HCT116 (cell line): ENCODE measurements around the gene DYNLRB1. TPM values are rescaled to one million over a fixed set of nuclear protein-coding genes. Genes with fewer than 3 reads are reported as not detected.

Experiments
- ATAC-seq: fragments of 200-7000 bp; cut with Tn5 transposase; 2 replicates; pipeline ENCODE4 v1.9.1; 2020; ENCODE audit warnings: mild to moderate bottlenecking, moderate library complexity
- BruUV-seq: library from RNA; stranded (reverse); fragments of 400-500 nt; replicated peaks from 2 replicates; lab custom pipeline; 2021; lab: Mats Ljungman, UMichigan
- CTCF ChIA-PET: fragments of 300-600 bp; sonication (Branson Sonifier 250); formaldehyde crosslinking; loops from one replicate; lab custom pipeline; 2021; ENCODE audit warnings: antibody characterized with exemption; lab: Charles Lee
- POLR2A ChIA-PET: fragments of 300-600, 350-600 bp; sonication (Branson Sonifier 250); formaldehyde crosslinking; loops from one replicate; lab custom pipeline; 2021; ENCODE audit warnings: antibody characterized with exemption; lab: Charles Lee
- RAD21 ChIA-PET, 2 experiments: fragments of 300-600 bp; sonication (Branson Sonifier 250); formaldehyde crosslinking; loops; one replicate each; lab custom pipeline; 2023; ENCODE audit warnings: low total read pairs in 2 of 2; ENCODE audit not compliant: uncharacterized antibody in 2 of 2, unreplicated experiment in 2 of 2, low non-redundant PET in 1 of 2; lab: Charles Lee
- DNase-seq: peaks from one replicate; pipeline ENCODE4 v3.0.0-alpha.2; 2010; ENCODE audit warnings: low read depth, low spot score
- H2AFZ ChIP-seq: fragments of 200-600 bp; shearing (Covaris generic), sonication (generic); 2 replicates; pipeline ENCODE4 v1.6.1; 2017; ENCODE audit warnings: low read depth, mixed run types, mixed read lengths, antibody characterized with exemption, low read length; ENCODE audit not compliant: poor library complexity, severe bottlenecking
- H3K27ac ChIP-seq: 2 replicates; pipeline ENCODE4 v1.5.1; 2012; ENCODE audit warnings: low read depth, low read length
- H3K27me3 ChIP-seq: fragments of 200-600 bp; sonication (generic); 2 replicates; pipeline ENCODE4 v1.6.1; 2016; ENCODE audit warnings: mixed run types, low read length, mixed read lengths; ENCODE audit not compliant: insufficient read depth
- H3K36me3 ChIP-seq, 2 experiments: fragments of 200-500 bp in 1 of 2; fragments of 200-600 bp in 1 of 2; sonication (Bioruptor generic) in 1 of 2; sonication (generic) in 1 of 2; 2 replicates each; pipeline versions ENCODE4 v1.5.1 to v1.6.1; 2014 to 2016; ENCODE audit warnings: low read length in 2 of 2, inconsistent platforms in 1 of 2, mixed read lengths in 1 of 2, mixed run types in 1 of 2; ENCODE audit not compliant: insufficient read depth in 2 of 2, control insufficient read depth in 1 of 2
- H3K4me1 ChIP-seq, 2 experiments: fragments of 200-600 bp in 1 of 2; sonication (generic) in 1 of 2; 2 replicates each; pipeline versions ENCODE4 v1.5.1 to v1.6.1; 2012 to 2017; ENCODE audit warnings: low read length in 2 of 2, inconsistent platforms in 1 of 2, mild to moderate bottlenecking in 1 of 2, mixed read lengths in 1 of 2, mixed run types in 1 of 2, moderate library complexity in 1 of 2; ENCODE audit not compliant: insufficient read depth in 2 of 2, control insufficient read depth in 1 of 2
- H3K4me2 ChIP-seq: fragments of 200-600 bp; sonication (generic); 2 replicates; pipeline ENCODE4 v1.6.1; 2017; ENCODE audit warnings: mixed run types, low read length, mixed read lengths
- H3K4me3 ChIP-seq, 2 experiments: fragments of 200-600 bp in 1 of 2; sonication (generic) in 1 of 2; replicated peaks in 1 of 2; 2 replicates each; pipeline ENCODE4 v1.5.1; 2011 to 2016; ENCODE audit warnings: low read length in 2 of 2, control low read depth in 1 of 2, low read depth in 1 of 2, mild to moderate bottlenecking in 1 of 2, mixed read lengths in 1 of 2, mixed run types in 1 of 2
- H3K79me2 ChIP-seq: fragments of 200-600 bp; sonication (generic); 2 replicates; pipeline ENCODE4 v1.6.1; 2017; ENCODE audit warnings: mild to moderate bottlenecking, mixed run types, low read length, moderate library complexity, mixed read lengths; ENCODE audit not compliant: insufficient read depth
- H3K9ac ChIP-seq: fragments of 200-600 bp; sonication (generic); 2 replicates; pipeline ENCODE4 v1.6.1; 2016; ENCODE audit warnings: low read length, mixed read lengths
- H3K9me2 ChIP-seq: fragments of 200-600 bp; sonication (generic), shearing (Covaris generic); 2 replicates; pipeline ENCODE4 v1.6.1; 2017; ENCODE audit warnings: mixed run types, mild to moderate bottlenecking, moderate library complexity; ENCODE audit not compliant: insufficient read depth
- H3K9me3 ChIP-seq, 2 experiments: fragments of 200-500 bp in 1 of 2; fragments of 200-600 bp in 1 of 2; sonication (Bioruptor generic) in 1 of 2; sonication (generic) in 1 of 2; 2 replicates each; pipeline ENCODE4 v1.6.1; 2014 to 2017; ENCODE audit warnings: low read length in 2 of 2, mixed read lengths in 2 of 2, inconsistent platforms in 1 of 2, low read depth in 1 of 2, mild to moderate bottlenecking in 1 of 2, mixed run types in 1 of 2, moderate library complexity in 1 of 2; ENCODE audit not compliant: control insufficient read depth in 1 of 2, insufficient read depth in 1 of 2
- H4K20me1 ChIP-seq: fragments of 200-600 bp; sonication (generic), shearing (Covaris generic); 2 replicates; pipeline ENCODE4 v1.6.1; 2017; ENCODE audit warnings: mixed run types, mild to moderate bottlenecking, moderate library complexity; ENCODE audit not compliant: insufficient read depth
- CEBPB ChIP-seq: IDR thresholded peaks from 2 replicates; pipeline ENCODE4 v1.6.1; 2012; ENCODE audit warnings: low read depth
- CTCF ChIP-seq, 3 experiments: fragments of 200-600 bp in 1 of 3; sonication (generic) in 1 of 3; IDR thresholded peaks in 2 of 3; conservative IDR thresholded peaks in 1 of 3; 2 replicates each; pipeline ENCODE4 v1.5.1; 2012 to 2017; ENCODE audit warnings: low read depth in 2 of 3, low read length in 2 of 3, antibody characterized with exemption in 1 of 3, borderline replicate concordance in 1 of 3, control low read depth in 1 of 3, mild to moderate bottlenecking in 1 of 3, mixed read lengths in 1 of 3, mixed run types in 1 of 3, moderate library complexity in 1 of 3; ENCODE audit not compliant: insufficient read depth in 1 of 3
- ELF1 ChIP-seq: IDR thresholded peaks from 2 replicates; pipeline ENCODE4 v1.6.1; 2012; ENCODE audit warnings: low read depth, borderline replicate concordance
- EZH2 ChIP-seq: fragments of 200-600 bp; sonication (generic); IDR thresholded peaks from 2 replicates; pipeline ENCODE4 v1.6.1; 2017; ENCODE audit warnings: antibody characterized with exemption, mixed run types
- EZH2phosphoT487 ChIP-seq: fragments of 200-600 bp; IDR thresholded peaks from 2 replicates; pipeline ENCODE4 v1.6.1; 2018; ENCODE audit warnings: antibody characterized with exemption, borderline replicate concordance
- FOSL1 ChIP-seq: IDR thresholded peaks from 2 replicates; pipeline ENCODE4 v1.6.1; 2012; ENCODE audit warnings: low read depth
- POLR2A ChIP-seq: IDR thresholded peaks from 2 replicates; pipeline ENCODE4 v1.7.0; 2011; ENCODE audit warnings: borderline replicate concordance; ENCODE audit not compliant: insufficient read depth, insufficient read length; ENCODE audit errors: extremely low read depth
- SIN3A ChIP-seq: IDR thresholded peaks from 2 replicates; pipeline ENCODE4 v1.6.1; 2012; ENCODE audit warnings: low read depth
- SP1 ChIP-seq: IDR thresholded peaks from 2 replicates; pipeline ENCODE4 v1.6.1; 2012; ENCODE audit warnings: low read depth
- SRF ChIP-seq: IDR thresholded peaks from 2 replicates; pipeline ENCODE4 v1.6.1; 2012; ENCODE audit warnings: low read depth
- YY1 ChIP-seq: IDR thresholded peaks from 2 replicates; pipeline ENCODE4 v1.6.1; 2011; ENCODE audit warnings: low read length, low read depth, moderate library complexity, mild to moderate bottlenecking; ENCODE audit not compliant: insufficient replicate concordance; ENCODE audit errors: extremely low read depth
- ZNF274 ChIP-seq: fragments of 200-500 bp; sonication (Bioruptor generic); IDR thresholded peaks from 2 replicates; pipeline ENCODE4 v1.6.1; 2014; ENCODE audit warnings: mild to moderate bottlenecking, low read depth, low read length, inconsistent platforms
- intact Hi-C: fragments of 100-400 bp; cut with micrococcal nuclease; formaldehyde crosslinking; loops from 2 replicates; pipeline ENCODE4 v1.10.0; 2022
- total RNA-seq: library from RNA; stranded (reverse); gene quantifications from one replicate; pipeline ENCODE4 v1.2.1, GENCODE V29; 2021; ENCODE audit not compliant: unreplicated experiment
- TF ChIP-seq, protein P1 (sequence below): IDR thresholded peaks from 2 replicates; pipeline ENCODE4 v1.6.1; 2011; ENCODE audit warnings: mild to moderate bottlenecking, low read length, moderate library complexity; ENCODE audit not compliant: insufficient replicate concordance; ENCODE audit errors: extremely low read depth
- TF ChIP-seq, protein P2 (sequence below): IDR thresholded peaks from 2 replicates; pipeline ENCODE4 v1.6.1; 2012; ENCODE audit warnings: low read depth
- TF ChIP-seq, protein P3 (sequence below): IDR thresholded peaks from 2 replicates; pipeline ENCODE4 v1.6.1; 2012

Gene DYNLRB1
- total RNA-seq, 1 experiment from 2014 or later = 106 TPM

- ATAC-seq (no peak), DNase-seq (no peak)
- TF ChIP-seq FOSL1 = no peak
- no peak for TF ChIP-seq SRF
- TF ChIP-seq POLR2A = no peak
- no peak for TF ChIP-seq YY1
- no peak for TF ChIP-seq SIN3A
- no peak for TF ChIP-seq SP1
- TF ChIP-seq, protein P1, sequence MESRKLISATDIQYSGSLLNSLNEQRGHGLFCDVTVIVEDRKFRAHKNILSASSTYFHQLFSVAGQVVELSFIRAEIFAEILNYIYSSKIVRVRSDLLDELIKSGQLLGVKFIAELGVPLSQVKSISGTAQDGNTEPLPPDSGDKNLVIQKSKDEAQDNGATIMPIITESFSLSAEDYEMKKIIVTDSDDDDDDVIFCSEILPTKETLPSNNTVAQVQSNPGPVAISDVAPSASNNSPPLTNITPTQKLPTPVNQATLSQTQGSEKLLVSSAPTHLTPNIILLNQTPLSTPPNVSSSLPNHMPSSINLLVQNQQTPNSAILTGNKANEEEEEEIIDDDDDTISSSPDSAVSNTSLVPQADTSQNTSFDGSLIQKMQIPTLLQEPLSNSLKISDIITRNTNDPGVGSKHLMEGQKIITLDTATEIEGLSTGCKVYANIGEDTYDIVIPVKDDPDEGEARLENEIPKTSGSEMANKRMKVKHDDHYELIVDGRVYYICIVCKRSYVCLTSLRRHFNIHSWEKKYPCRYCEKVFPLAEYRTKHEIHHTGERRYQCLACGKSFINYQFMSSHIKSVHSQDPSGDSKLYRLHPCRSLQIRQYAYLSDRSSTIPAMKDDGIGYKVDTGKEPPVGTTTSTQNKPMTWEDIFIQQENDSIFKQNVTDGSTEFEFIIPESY = no peak
- no peak for TF ChIP-seq ZNF274
- TF ChIP-seq, protein P2, sequence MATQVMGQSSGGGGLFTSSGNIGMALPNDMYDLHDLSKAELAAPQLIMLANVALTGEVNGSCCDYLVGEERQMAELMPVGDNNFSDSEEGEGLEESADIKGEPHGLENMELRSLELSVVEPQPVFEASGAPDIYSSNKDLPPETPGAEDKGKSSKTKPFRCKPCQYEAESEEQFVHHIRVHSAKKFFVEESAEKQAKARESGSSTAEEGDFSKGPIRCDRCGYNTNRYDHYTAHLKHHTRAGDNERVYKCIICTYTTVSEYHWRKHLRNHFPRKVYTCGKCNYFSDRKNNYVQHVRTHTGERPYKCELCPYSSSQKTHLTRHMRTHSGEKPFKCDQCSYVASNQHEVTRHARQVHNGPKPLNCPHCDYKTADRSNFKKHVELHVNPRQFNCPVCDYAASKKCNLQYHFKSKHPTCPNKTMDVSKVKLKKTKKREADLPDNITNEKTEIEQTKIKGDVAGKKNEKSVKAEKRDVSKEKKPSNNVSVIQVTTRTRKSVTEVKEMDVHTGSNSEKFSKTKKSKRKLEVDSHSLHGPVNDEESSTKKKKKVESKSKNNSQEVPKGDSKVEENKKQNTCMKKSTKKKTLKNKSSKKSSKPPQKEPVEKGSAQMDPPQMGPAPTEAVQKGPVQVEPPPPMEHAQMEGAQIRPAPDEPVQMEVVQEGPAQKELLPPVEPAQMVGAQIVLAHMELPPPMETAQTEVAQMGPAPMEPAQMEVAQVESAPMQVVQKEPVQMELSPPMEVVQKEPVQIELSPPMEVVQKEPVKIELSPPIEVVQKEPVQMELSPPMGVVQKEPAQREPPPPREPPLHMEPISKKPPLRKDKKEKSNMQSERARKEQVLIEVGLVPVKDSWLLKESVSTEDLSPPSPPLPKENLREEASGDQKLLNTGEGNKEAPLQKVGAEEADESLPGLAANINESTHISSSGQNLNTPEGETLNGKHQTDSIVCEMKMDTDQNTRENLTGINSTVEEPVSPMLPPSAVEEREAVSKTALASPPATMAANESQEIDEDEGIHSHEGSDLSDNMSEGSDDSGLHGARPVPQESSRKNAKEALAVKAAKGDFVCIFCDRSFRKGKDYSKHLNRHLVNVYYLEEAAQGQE = no peak
- no peak for TF ChIP-seq EZH2phosphoT487
- no peak for TF ChIP-seq CTCF (IDR thresholded peaks at IDR 0.05 in 2 of 3, conservative IDR thresholded peaks at IDR 0.05 in 1 of 3; ENCODE audit: borderline replicate concordance in 1 of 3, insufficient read depth in 1 of 3, low read depth in 2 of 3, low read length in 2 of 3)
- TF ChIP-seq ELF1 = no peak
- no peak for TF ChIP-seq EZH2
- TF ChIP-seq, protein P3, sequence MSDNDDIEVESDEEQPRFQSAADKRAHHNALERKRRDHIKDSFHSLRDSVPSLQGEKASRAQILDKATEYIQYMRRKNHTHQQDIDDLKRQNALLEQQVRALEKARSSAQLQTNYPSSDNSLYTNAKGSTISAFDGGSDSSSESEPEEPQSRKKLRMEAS = no peak
- TF ChIP-seq CEBPB = no peak
- Histone ChIP-seq H3K27me3 (no peaks in the 10 kb centered on the region), H3K4me2 (0 out of 2 replicates have a peak overlapping the region, but pooled peaks have one; percentile 37), H3K9ac (no peak overlapping the region), H3K4me3 (no peak overlapping the region), H3K36me3 (no peaks in the 10 kb centered on the region), H3K4me1 (peaks cover 0 to 31% of the 10 kb centered on the region in 2 experiments; a peak in 2 of 4 replicates), H3K9me3 (no peaks in the 10 kb centered on the region), H4K20me1 (no peaks in the 10 kb centered on the region), H3K27ac (no peak overlapping the region), H3K79me2 (no peaks in the 10 kb centered on the region), H2AFZ (no peak overlapping the region), H3K9me2 (no peaks in the 10 kb centered on the region)
- RAD21 ChIA-PET = interaction anchor here in 1 of 2 experiments (0.6 kb wide), 1 partner anchor 24 kb away, joined by 6 read pairs; no protein-coding TSS in a partner anchor
- POLR2A ChIA-PET = no interaction called here
- intact Hi-C loops = no loop called here
- CTCF ChIA-PET = no interaction called here
- BruUV-seq = no TSS peak
Measured at GRCh38 chr20:34583544-34583943, 67.3 kb downstream of the DYNLRB1 start.
